HG03139 (cell line): ENCODE measurements around the gene MTIF2.
"Not testable (repeated sequence)": the region's sequence is repeated elsewhere in the genome, so short reads cannot be mapped to it uniquely, and the experiment has no call there.

Experiments used
- ATAC-seq: cut with Tn5 transposase; IDR thresholded peaks from one replicate; pipeline ENCODE4 v1.9.1; 2021; ENCODE audit not compliant: unreplicated experiment

Gene MTIF2

GRCh38 chr2:55204536-55204935, 64.5 kb downstream of the MTIF2 start:
- no peak for ATAC-seq

GRCh38 chr2:55200416-55200815, 68.6 kb downstream of the MTIF2 start:
- no peak for ATAC-seq

DNA sequence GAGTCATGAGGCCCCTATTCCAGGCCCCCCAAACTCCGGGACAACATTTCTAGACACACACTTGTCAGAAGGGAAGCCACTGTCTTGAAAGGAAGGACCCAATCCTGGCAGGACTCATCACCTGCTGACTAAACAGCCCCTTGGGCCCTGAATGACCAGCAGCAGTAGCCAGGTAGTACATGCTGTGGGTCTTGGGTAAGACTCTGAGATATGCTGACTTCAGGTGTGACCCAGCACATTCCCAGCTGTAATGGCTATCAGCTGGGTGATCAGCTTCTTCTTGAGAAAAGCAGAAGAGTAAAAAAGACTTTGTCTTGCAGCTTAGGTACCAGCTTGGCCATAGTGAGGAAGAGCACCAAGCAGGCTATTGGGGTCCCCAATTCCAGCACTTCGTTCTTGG, 72.5 kb downstream of the MTIF2 start:
- ATAC-seq, result no peak

GRCh38 chr2:55191888-55192287, 77.1 kb downstream of the MTIF2 start:
- not testable (repeated sequence) for ATAC-seq

GRCh38 chr2:55186837-55187236, 82.2 kb downstream of the MTIF2 start:
- not testable (repeated sequence) for ATAC-seq
